Stomach (tissue), 9 donors: ENCODE measurements around the gene RAB6B. TPM values are rescaled to one million over a fixed set of nuclear protein-coding genes. Genes with fewer than 3 reads are reported as not detected.

ENCODE experiments used
- DNase-seq, 2 donors: peaks; one replicate each; pipeline versions ENCODE4 v3.0.0 to v3.0.0-alpha.2; 2013 to 2019
- H3K27ac ChIP-seq, 5 donors: fragments of 200-600 bp in 4 of 5; sonication (generic) in 4 of 5; one replicate each; pipeline ENCODE4 v1.5.1; 2013 to 2019; ENCODE audit warnings: mild to moderate bottlenecking in 1 of 5, moderate library complexity in 1 of 5
- H3K27me3 ChIP-seq, 3 donors: fragments of 200-600 bp; sonication (generic); one replicate each; pipeline ENCODE4 v1.5.1; 2017 to 2019; ENCODE audit warnings: mixed run types in 1 of 3
- H3K36me3 ChIP-seq, 4 donors: fragments of 200-600 bp; sonication (generic); 1 replicate in 3 of 4; 2 replicates in 1 of 4; pipeline ENCODE4 v1.5.1; 2016 to 2019
- H3K4me1 ChIP-seq, 4 donors: fragments of 200-600 bp; sonication (generic); one replicate each; pipeline ENCODE4 v1.5.1; 2016 to 2019
- H3K4me3 ChIP-seq, 4 donors: fragments of 200-600 bp; sonication (generic) in 3 of 4; one replicate each; pipeline ENCODE4 v1.5.1; 2016 to 2019; ENCODE audit warnings: mild to moderate bottlenecking in 1 of 4
- H3K9me3 ChIP-seq, 4 donors: fragments of 200-600 bp; sonication (generic); one replicate each; pipeline ENCODE4 v1.5.1; 2016 to 2019
- EP300 ChIP-seq: sonication (generic); formaldehyde crosslinking; IDR thresholded peaks from one replicate; pipeline ENCODE4 v1.6.1; 2017; ENCODE audit warnings: antibody characterized with exemption
- POLR2A ChIP-seq, 4 donors: fragments of 450-650 bp; IDR thresholded peaks; one replicate each; pipeline ENCODE4 v1.6.1; 2016; ENCODE audit warnings: antibody characterized with exemption in 4 of 4, control low read depth in 2 of 4, mild to moderate bottlenecking in 1 of 4, moderate library complexity in 1 of 4
- POLR2AphosphoS5 ChIP-seq, 3 donors: sonication (generic); formaldehyde crosslinking; IDR thresholded peaks; one replicate each; pipeline ENCODE4 v1.6.1; 2016; ENCODE audit warnings: antibody characterized with exemption in 3 of 3
- WGBS, 5 donors: extraction: QIAGEN DNeasy Blood & Tissue Kit in 3 of 5; methylation state at CpG; one replicate each; pipeline versions ENCODE4 v1.1.5 to v1.1.7; 2013 to 2018; 5-methylcytosine and 5-hydroxymethylcytosine counted together
- intact Hi-C: fragments of 100-400 bp; cut with DNase I; formaldehyde crosslinking; loops from one replicate; pipeline ENCODE4 v1.15.1; 2023; ENCODE audit warnings: low total_unique reads
- polyA plus RNA-seq, 3 donors: library from polyadenylated mRNA; stranded (reverse); fragments of 200-250 nt; gene quantifications; one replicate each; pipeline ENCODE4 v1.2.3, GENCODE V29; 2013
- total RNA-seq, 5 donors: library from RNA; depleted of rRNA; stranded (reverse); fragments of >200 nt; gene quantifications; one replicate each; pipeline versions ENCODE4 v1.1.0 to v1.2.3, GENCODE V29; 2014 to 2016
- TF ChIP-seq, protein P1 (sequence below), 7 experiments: fragments of 450-650 bp in 4 of 7; fragments of 200-600 bp in 3 of 7; sonication (generic) in 3 of 7; IDR thresholded peaks; one replicate each; pipeline ENCODE4 v1.5.1; 2016 to 2019; ENCODE audit warnings: antibody characterized with exemption in 7 of 7, control low read depth in 2 of 7, mild to moderate bottlenecking in 1 of 7
- donor health status: healthy with polysubstance abuse.
- donor health status: Bipolar disorder and iron deficiency.
- donor health status: healthy.

The RAB6B gene
- total and polyA plus RNA-seq, 8 donors, result 0.58 to 7.5 (median 1.9) TPM

DNA sequence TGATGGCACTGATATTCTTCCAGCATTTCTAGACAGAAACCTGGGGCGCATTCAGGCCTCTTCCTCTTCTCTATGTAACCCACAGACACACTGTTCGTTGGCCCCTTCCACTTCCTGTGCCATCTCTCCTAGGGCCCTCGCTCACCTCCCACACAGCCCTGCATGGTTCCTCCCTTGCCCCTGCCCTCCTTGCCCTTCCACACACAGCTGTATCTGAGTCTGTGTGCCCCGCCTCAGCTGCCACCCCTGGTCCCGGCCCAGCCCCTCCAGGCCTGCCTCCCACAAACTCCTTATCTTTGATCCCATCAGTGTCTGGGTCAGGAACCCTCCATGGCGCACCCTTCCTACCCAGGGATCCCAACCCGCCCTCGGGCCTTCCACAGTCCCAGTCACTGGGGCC lies 37.9 kb downstream of the RAB6B start:
- Histone ChIP-seq H3K27me3 (no peaks in the 10 kb centered on the region), H3K4me1 (peaks cover 0 to 6% (median 2%) of the 10 kb centered on the region in 4 donors), H3K9me3 (no peaks in the 10 kb centered on the region), H3K27ac (no peak overlapping the region), H3K36me3 (no peaks in the 10 kb centered on the region), H3K4me3 (no peak overlapping the region)
- DNase-seq, result no peak
- TF ChIP-seq EP300, result no peak
- TF ChIP-seq, protein P1, sequence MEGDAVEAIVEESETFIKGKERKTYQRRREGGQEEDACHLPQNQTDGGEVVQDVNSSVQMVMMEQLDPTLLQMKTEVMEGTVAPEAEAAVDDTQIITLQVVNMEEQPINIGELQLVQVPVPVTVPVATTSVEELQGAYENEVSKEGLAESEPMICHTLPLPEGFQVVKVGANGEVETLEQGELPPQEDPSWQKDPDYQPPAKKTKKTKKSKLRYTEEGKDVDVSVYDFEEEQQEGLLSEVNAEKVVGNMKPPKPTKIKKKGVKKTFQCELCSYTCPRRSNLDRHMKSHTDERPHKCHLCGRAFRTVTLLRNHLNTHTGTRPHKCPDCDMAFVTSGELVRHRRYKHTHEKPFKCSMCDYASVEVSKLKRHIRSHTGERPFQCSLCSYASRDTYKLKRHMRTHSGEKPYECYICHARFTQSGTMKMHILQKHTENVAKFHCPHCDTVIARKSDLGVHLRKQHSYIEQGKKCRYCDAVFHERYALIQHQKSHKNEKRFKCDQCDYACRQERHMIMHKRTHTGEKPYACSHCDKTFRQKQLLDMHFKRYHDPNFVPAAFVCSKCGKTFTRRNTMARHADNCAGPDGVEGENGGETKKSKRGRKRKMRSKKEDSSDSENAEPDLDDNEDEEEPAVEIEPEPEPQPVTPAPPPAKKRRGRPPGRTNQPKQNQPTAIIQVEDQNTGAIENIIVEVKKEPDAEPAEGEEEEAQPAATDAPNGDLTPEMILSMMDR (IDR thresholded peaks at IDR 0.05), result no peak
- TF ChIP-seq POLR2AphosphoS5 (IDR thresholded peaks at IDR 0.05), result no peak
- TF ChIP-seq POLR2A (IDR thresholded peaks at IDR 0.05), result no peak
- WGBS, 5 donors, result 84 to 89% (median 86%) methylated on average over 8 of the region's 8 CpGs
- intact Hi-C loops, result no loop called here

DNA sequence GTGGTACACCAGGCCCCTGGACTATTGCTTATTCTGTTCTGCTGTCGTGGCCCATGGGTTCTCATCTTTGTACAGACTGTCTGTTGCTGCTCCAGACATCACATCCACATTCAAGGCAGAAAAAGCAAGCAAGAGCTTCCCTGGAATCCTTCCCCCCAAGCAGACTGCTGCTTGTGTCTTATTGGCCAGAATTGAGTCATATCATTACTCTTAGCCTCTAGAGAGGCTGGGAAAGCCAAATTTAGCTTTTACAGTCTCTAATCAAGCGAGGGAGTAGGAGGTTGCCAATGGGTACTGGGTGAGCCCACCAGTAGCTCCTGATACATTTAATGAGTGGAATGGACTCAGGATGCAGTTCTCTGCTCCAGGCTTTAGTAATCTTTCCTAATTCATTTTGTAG lies 39.4 kb downstream of the RAB6B start:
- DNase-seq, result no peak
- Histone ChIP-seq H3K9me3 (no peaks in the 10 kb centered on the region), H3K4me1 (peaks cover 0 to 6% (median 2%) of the 10 kb centered on the region in 4 donors), H3K27me3 (no peaks in the 10 kb centered on the region), H3K36me3 (no peaks in the 10 kb centered on the region), H3K4me3 (no peak overlapping the region), H3K27ac (no peak overlapping the region)
- TF ChIP-seq POLR2AphosphoS5 (IDR thresholded peaks at IDR 0.05) (no peak), POLR2A (IDR thresholded peaks at IDR 0.05) (no peak), EP300 (no peak)
- TF ChIP-seq, protein P1 (IDR thresholded peaks at IDR 0.05), result no peak
- 77 to 83% (median 83%) methylated on average over 2 of the region's 2 CpGs for WGBS, 5 donors
- intact Hi-C loops, result no loop called here

DNA sequence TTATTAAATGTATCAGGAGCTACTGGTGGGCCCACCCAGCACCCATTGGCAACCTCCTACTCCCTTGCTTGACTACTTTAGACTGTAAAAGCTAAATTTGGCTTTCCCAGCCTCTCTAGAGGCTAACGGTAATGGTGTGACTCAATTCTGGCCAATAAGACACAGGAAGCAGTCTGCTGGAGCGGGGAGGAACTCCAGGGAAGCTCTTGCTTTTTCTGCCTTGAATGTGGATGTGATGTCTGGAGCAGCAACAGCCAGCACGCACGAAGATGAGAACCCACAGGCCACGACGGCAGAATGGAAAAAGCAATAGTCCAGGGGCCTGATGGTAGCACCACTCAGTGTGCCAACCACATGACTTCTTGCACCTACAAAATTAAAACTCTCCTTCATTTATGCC lies 39.9 kb downstream of the RAB6B start:
- Histone ChIP-seq H3K4me1 (peaks cover 0 to 6% (median 2%) of the 10 kb centered on the region in 4 donors), H3K36me3 (no peaks in the 10 kb centered on the region), H3K4me3 (no peak overlapping the region), H3K9me3 (no peaks in the 10 kb centered on the region), H3K27me3 (no peaks in the 10 kb centered on the region), H3K27ac (no peak overlapping the region)
- intact Hi-C loops, result no loop called here
- DNase-seq, result no peak
- TF ChIP-seq POLR2AphosphoS5 (IDR thresholded peaks at IDR 0.05) (no peak), EP300 (no peak), POLR2A (IDR thresholded peaks at IDR 0.05) (no peak)
- TF ChIP-seq, protein P1 (IDR thresholded peaks at IDR 0.05), result no peak
- 80 to 94% (median 88%) methylated on average over 6 of the region's 6 CpGs for WGBS, 5 donors

DNA sequence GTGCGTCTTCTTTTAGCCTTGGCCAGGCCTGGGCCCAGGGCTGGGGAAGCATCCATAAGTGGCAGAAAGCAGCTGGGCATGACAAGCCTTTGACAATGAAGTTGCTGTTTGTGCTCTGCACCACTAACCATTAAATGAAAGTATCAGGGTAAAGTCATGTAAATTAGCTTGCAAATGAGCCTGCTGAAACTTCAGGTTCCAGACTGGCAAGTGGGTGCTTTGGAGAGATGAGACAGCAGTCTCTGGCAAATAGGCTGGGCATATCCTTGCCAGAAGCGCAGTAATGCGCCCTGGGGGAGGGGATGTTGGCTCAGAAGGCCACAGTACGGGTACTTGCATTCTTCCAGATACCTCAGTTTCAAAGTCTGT lies 40.7 kb downstream of the RAB6B start:
- H3K9me3 ChIP-seq, result no peaks in the 10 kb centered on the region
- no peaks in the 10 kb centered on the region for H3K27me3 ChIP-seq
- no peak for TF ChIP-seq EP300
- TF ChIP-seq POLR2A (IDR thresholded peaks at IDR 0.05), result no peak
- H3K36me3 ChIP-seq, result no peaks in the 10 kb centered on the region
- no peak overlapping the region for H3K4me3 ChIP-seq
- WGBS, 5 donors, result 90 to 99% (median 93%) methylated on average over 4 of the region's 4 CpGs
- intact Hi-C loops, result no loop called here
- H3K4me1 ChIP-seq, result peaks cover 0 to 6% (median 2%) of the 10 kb centered on the region in 4 donors
- no peak overlapping the region for H3K27ac ChIP-seq
- DNase-seq, result no peak

DNA sequence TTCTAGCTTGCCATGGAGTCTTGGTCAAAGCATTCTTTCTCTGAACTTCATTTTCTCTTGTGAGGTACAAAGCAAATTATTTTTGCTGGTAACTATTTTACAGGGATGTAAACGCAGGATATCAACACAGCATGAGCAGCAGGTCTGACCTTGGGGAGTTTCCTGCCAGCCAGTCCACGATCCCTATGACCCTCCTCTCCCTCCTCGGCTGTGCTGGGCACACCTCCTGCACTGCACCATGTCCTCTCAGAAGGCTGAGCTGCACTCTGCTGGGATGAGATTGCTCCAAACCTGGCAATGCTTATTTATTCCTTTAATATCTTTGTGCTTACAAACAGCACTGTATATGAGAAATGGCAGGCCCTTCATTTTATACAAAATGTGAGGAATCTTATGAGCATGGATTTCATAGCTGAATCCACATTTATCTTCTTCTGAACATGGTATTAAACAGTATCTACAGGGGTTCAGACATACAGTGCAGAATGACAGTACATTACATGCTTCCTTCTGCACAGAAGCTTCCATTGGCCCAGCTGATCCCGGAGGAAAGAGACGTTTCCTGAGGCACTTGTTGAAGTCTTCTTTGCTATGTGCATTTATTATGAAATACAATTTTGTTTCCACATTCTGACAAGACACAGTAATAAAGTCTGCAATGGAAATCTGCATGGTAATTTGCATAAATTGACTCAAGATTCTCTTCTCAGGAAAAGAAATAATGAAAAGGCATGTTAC lies 41.2 kb downstream of the RAB6B start:
- Histone ChIP-seq H3K4me1 (peaks cover 0 to 6% (median 2%) of the 10 kb centered on the region in 4 donors), H3K27ac (no peak overlapping the region)

More for the DNA sequence above, 41.2 kb downstream of the RAB6B start:
- no peaks in the 10 kb centered on the region for H3K9me3 ChIP-seq
- DNase-seq, result no peak
- H3K27me3 ChIP-seq, result no peaks in the 10 kb centered on the region
- intact Hi-C loops, result no loop called here
- no peaks in the 10 kb centered on the region for H3K36me3 ChIP-seq
- 54 to 65% (median 58%) methylated on average over 5 of the region's 5 CpGs for WGBS, 5 donors
- TF ChIP-seq POLR2A (IDR thresholded peaks at IDR 0.05) (no peak), POLR2AphosphoS5 (IDR thresholded peaks at IDR 0.05) (no peak), EP300 (no peak)
- TF ChIP-seq, protein P1 (IDR thresholded peaks at IDR 0.05), result no peak
- H3K4me3 ChIP-seq, result no peak overlapping the region
